AG10803 (cell line): Measurements from ENCODE around the gene PDZD2.
A peak's percentile ranks its signal among the peaks of the same experiment; 100 is the strongest.
"Not testable (repeated sequence)": the region's sequence is repeated elsewhere in the genome, so short reads cannot be mapped to it uniquely, and the experiment has no call there.

Experiments used
- DNase-seq: peaks from one replicate; pipeline ENCODE4 v3.0.0; 2010; ENCODE audit warnings: low read depth
- H3K4me3 ChIP-seq: 2 replicates; pipeline ENCODE4 v1.5.1; 2011; ENCODE audit warnings: mild to moderate bottlenecking, low read length, control low read depth
- TF ChIP-seq, protein P1 (sequence below): conservative IDR thresholded peaks from 2 replicates; pipeline ENCODE4 v1.5.1; 2011; ENCODE audit warnings: mild to moderate bottlenecking, low read length, control low read depth, inconsistent platforms

The PDZD2 gene

DNA sequence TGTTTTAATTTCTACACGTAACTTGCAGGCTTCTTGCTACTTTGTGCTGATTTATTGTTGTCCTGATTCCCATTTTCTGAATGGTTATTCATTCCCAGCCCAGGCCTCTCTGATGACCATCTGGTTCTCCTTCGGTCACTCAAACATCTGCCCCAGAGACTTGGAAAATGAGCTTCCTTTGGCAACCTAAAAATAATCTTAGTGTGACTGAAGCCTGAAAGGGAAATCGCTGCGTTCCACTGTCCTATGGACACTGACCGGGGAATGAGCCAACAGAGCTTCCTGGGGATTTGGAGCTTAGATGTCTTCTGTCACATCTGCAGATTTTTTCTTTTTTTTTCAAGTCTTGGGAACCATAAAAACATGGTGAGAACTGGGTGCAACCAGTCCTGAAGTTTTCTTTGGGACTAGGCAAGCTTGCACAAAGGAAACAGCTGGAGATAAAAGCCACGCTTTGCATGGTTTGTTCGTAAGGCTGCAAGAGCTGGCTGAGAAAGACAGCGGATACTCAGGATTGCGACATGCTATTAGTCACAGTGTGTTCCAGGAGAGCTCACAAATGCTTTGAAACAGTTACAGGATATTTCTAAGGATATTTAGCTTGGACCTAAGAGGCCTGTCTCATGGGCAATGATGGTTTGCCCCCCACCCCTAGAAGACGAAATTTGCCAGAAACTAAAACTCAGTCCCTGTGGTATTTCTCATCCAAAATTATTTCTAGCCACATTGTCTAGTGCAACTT lies 389.0 kb downstream of the PDZD2 start:
- DNase-seq, result peak; percentile 99
- TF ChIP-seq, protein P1, sequence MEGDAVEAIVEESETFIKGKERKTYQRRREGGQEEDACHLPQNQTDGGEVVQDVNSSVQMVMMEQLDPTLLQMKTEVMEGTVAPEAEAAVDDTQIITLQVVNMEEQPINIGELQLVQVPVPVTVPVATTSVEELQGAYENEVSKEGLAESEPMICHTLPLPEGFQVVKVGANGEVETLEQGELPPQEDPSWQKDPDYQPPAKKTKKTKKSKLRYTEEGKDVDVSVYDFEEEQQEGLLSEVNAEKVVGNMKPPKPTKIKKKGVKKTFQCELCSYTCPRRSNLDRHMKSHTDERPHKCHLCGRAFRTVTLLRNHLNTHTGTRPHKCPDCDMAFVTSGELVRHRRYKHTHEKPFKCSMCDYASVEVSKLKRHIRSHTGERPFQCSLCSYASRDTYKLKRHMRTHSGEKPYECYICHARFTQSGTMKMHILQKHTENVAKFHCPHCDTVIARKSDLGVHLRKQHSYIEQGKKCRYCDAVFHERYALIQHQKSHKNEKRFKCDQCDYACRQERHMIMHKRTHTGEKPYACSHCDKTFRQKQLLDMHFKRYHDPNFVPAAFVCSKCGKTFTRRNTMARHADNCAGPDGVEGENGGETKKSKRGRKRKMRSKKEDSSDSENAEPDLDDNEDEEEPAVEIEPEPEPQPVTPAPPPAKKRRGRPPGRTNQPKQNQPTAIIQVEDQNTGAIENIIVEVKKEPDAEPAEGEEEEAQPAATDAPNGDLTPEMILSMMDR, result no peak
- no peak overlapping the region; the same call in 1 of the 2 replicates for H3K4me3 ChIP-seq

- peak; percentile 49 for DNase-seq
- TF ChIP-seq, protein P1, result no peak
- H3K4me3 ChIP-seq, result no peak overlapping the region
These were observed 390.3 kb downstream of the PDZD2 start for GRCh38 chr5:32029261-32029660.

DNA sequence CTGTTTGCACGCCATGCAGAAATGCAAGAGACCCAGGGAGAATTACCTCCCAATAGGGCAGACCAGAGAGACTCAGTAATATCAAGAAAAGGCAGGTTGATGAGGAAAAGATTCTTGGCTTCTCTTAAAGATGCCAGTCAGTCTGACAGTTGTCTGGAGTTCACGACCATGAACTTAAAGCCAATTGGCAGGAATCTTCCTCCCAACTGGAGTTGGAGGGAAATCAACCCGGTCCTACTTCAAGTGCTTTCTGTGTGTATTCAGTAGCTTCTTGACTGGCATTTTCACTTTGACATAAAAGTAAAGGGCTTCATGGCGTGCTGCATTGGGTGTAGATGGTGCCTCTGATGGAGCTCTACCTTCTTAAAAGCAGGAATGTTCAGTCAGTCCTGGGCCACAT lies 390.9 kb downstream of the PDZD2 start:
- H3K4me3 ChIP-seq, result no peak overlapping the region
- TF ChIP-seq, protein P1, result no peak
- no peak for DNase-seq

DNA sequence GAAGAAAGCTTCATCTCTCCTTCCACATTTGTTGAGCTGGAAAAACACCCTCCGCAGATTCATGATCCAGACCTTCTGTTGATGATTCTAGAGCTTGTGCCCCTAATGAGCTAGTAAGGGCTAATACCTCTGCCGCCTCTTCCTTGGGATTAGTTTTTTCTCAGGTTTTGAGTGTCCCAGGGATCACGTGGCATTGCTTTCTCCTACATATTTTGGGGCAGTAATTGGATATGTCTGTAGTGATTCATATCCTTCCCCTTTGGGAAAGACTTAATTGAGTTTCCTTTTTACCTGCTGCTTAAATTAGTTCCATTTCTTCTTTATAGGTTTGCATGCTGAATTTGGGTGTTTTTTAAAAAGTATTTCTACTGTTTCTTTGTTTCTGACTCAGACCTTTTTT lies 391.3 kb downstream of the PDZD2 start:
- TF ChIP-seq, protein P1, result no peak
- no peak for DNase-seq

DNA sequence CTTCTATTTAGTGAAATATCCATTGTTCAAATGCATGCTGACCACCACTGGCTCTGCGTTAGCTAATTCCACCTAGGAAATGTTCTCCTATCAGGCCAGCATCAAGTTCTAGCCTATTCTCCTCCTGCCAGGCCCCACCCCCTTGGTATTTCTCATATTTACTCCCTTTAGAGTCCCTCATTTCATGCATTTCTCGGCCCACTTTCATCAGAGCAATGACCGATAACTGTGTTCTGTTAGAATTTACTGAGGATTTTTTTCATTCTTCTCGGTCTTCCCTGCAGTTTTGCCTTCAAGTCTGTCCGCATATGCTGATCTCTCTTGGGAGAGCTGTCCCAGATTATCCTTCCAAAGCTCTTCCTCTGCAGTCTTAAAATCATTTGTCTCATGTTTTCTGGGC lies 391.8 kb downstream of the PDZD2 start:
- TF ChIP-seq, protein P1, result no peak
- H3K4me3 ChIP-seq, result no peak overlapping the region
- DNase-seq, result no peak

More for the DNA sequence above, 391.3 kb downstream of the PDZD2 start:
- H3K4me3 ChIP-seq, result no peak overlapping the region

DNA sequence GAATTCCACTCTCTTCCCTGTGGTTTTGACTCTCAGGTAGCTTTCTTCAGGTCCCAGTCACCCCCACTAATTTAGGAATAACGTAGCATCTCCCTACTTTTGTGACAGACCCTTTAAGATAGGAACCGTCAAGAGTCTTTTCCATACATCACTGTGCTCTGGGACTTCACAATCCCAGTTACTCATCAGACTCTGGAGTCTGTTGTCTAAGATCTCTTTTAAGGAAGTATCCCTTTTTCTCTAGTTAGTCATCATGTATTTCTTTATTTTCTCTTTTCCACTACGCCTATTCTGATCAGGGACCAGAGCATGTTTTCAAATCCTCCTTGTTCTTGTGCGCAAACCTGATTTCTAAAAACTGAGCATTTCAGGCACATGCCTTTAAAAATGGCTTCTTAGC lies 392.2 kb downstream of the PDZD2 start:
- TF ChIP-seq, protein P1, result no peak
- peak; percentile 22 for DNase-seq
- no peak overlapping the region for H3K4me3 ChIP-seq

GRCh38 chr5:32038523-32038922 lies 399.6 kb downstream of the PDZD2 start:
- H3K4me3 ChIP-seq, result no peak overlapping the region
- TF ChIP-seq, protein P1, result no peak
- no peak for DNase-seq

- H3K4me3 ChIP-seq, DNase-seq: not testable (repeated sequence)
These were observed 400.2 kb downstream of the PDZD2 start for GRCh38 chr5:32039133-32039532.

DNA sequence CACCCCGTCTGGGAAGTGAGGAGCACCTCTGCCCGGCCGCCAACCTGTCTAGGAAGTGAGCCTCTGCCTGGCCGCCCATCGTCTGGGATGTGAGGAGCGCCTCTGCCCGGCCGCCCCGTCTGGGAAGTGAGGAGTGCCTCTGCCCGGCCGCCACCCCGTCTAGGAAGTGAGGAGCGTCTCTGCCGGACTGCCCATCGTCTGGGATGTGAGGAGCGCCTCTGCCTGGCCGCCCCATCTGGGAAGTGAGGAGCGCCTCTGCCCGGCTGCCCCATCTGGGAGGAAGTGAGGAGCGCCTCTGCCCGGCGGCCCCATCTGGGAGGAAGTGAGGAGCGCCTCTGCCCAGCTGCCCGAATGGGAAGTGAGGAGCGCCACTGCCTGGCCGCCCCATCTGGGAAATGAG lies 400.7 kb downstream of the PDZD2 start:
- not testable (repeated sequence) for H3K4me3 ChIP-seq, DNase-seq

- not testable (repeated sequence) for DNase-seq, H3K4me3 ChIP-seq
These were observed 401.3 kb downstream of the PDZD2 start for GRCh38 chr5:32040181-32040695.
